Endothelial cell of umbilical vein (primary cell): Measurements from ENCODE around the gene ZIC1.

ENCODE experiments used
- EZH2 ChIP-seq: IDR thresholded peaks from 2 replicates; pipeline ENCODE4 v1.6.1; 2012; ENCODE audit warnings: borderline replicate concordance, low read depth, mild to moderate bottlenecking, moderate library complexity, low read length, inconsistent platforms; ENCODE audit not compliant: severe bottlenecking
- FOS ChIP-seq: IDR thresholded peaks from 2 replicates; pipeline ENCODE4 v1.6.1; 2011; ENCODE audit warnings: mild to moderate bottlenecking, low read length, moderate library complexity, borderline replicate concordance; ENCODE audit not compliant: insufficient read depth
- GATA2 ChIP-seq: IDR thresholded peaks from 2 replicates; pipeline ENCODE4 v1.7.0; 2011; ENCODE audit warnings: low read depth, mild to moderate bottlenecking, moderate library complexity, mixed read lengths, low read length; ENCODE audit not compliant: insufficient read length, insufficient read depth
- JUN ChIP-seq: IDR thresholded peaks from 2 replicates; pipeline ENCODE4 v1.6.1; 2011; ENCODE audit warnings: borderline replicate concordance, low read depth; ENCODE audit not compliant: insufficient read length, insufficient read depth
- MAX ChIP-seq: IDR thresholded peaks from 2 replicates; pipeline ENCODE4 v1.6.1; 2011; ENCODE audit not compliant: insufficient read depth, insufficient read length
- MYC ChIP-seq: IDR thresholded peaks from one replicate; pipeline ENCODE4 v1.6.1; 2011; ENCODE audit warnings: mild to moderate bottlenecking, low read depth, low read length
- POLR2A ChIP-seq: IDR thresholded peaks from 2 replicates; pipeline ENCODE4 v1.6.1; 2012; ENCODE audit warnings: low read depth, mild to moderate bottlenecking, control low read depth, low read length
- POLR2AphosphoS5 ChIP-seq: IDR thresholded peaks from 2 replicates; pipeline ENCODE4 v1.6.1; 2012; ENCODE audit warnings: low read depth, mild to moderate bottlenecking, control low read depth, low read length, moderate library complexity; ENCODE audit not compliant: insufficient read depth
- TF ChIP-seq, protein P1 (sequence below), 2 donors: IDR thresholded peaks; 1 replicate in 1 of 2; 2 replicates in 1 of 2; pipeline ENCODE4 v1.5.1; 2011; ENCODE audit warnings: low read length in 2 of 2, mild to moderate bottlenecking in 2 of 2, moderate library complexity in 2 of 2, control low read depth in 1 of 2, inconsistent platforms in 1 of 2, low read depth in 1 of 2; ENCODE audit not compliant: insufficient read depth in 1 of 2; ENCODE audit errors: extremely low read depth in 1 of 2

- TF ChIP-seq, protein P1, sequence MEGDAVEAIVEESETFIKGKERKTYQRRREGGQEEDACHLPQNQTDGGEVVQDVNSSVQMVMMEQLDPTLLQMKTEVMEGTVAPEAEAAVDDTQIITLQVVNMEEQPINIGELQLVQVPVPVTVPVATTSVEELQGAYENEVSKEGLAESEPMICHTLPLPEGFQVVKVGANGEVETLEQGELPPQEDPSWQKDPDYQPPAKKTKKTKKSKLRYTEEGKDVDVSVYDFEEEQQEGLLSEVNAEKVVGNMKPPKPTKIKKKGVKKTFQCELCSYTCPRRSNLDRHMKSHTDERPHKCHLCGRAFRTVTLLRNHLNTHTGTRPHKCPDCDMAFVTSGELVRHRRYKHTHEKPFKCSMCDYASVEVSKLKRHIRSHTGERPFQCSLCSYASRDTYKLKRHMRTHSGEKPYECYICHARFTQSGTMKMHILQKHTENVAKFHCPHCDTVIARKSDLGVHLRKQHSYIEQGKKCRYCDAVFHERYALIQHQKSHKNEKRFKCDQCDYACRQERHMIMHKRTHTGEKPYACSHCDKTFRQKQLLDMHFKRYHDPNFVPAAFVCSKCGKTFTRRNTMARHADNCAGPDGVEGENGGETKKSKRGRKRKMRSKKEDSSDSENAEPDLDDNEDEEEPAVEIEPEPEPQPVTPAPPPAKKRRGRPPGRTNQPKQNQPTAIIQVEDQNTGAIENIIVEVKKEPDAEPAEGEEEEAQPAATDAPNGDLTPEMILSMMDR (IDR thresholded peaks at IDR 0.05; ENCODE audit: extremely low read depth in 1 of 2, insufficient read depth in 1 of 2, low read depth in 1 of 2, low read length in 2 of 2): no peak
- no peak for TF ChIP-seq MYC
- peak; percentile 73 for TF ChIP-seq EZH2
- TF ChIP-seq POLR2A: no peak
- TF ChIP-seq POLR2AphosphoS5: no peak
- no peak for TF ChIP-seq MAX
- no peak for TF ChIP-seq FOS
- TF ChIP-seq GATA2: no peak
- no peak for TF ChIP-seq JUN
Observed at GRCh38 chr3:147410526-147411237, 1.5 kb downstream of the ZIC1 start.
